ENCODE results near the gene SDC4.

The SDC4 gene

GRCh38 chr20:45347936-45348778 lies at the start of gene SDC4:
Gene SDC4, minus strand, starts transcription at chr20:45348424. Its CDS starts 40 bp downstream, at chr20:45348384.
- peak; percentile 59 for DNase-seq (ENCODE audit: low spot score)

- no peak for DNase-seq (ENCODE audit: low spot score)
Measured at GRCh38 chr20:45395114-45395415, 46.8 kb upstream of the SDC4 start.

- no peak for DNase-seq (ENCODE audit: low spot score)
Measured at GRCh38 chr20:45394221-45395113, 46.2 kb upstream of the SDC4 start.

GRCh38 chr20:45392733-45393132 lies 44.5 kb upstream of the SDC4 start:
- DNase-seq (ENCODE audit: low spot score) = no peak

GRCh38 chr20:45391559-45391958 lies 43.3 kb upstream of the SDC4 start:
- no peak for DNase-seq (ENCODE audit: low spot score)

- no peak for DNase-seq (ENCODE audit: low spot score)
Measured at GRCh38 chr20:45390931-45391330, 42.7 kb upstream of the SDC4 start.

- no peak for DNase-seq (ENCODE audit: low spot score)
Measured at GRCh38 chr20:45387274-45387673, 39.0 kb upstream of the SDC4 start.

GRCh38 chr20:45378191-45378590 lies 30.0 kb upstream of the SDC4 start, which contains the start of gene TP53TG5:
Gene TP53TG5, minus strand, starts transcription at chr20:45378325. Its CDS starts 89 bp downstream, at chr20:45378236.
- DNase-seq (ENCODE audit: low spot score) = no peak

GRCh38 chr20:45377269-45377668 lies 29.0 kb upstream of the SDC4 start:
- DNase-seq (ENCODE audit: low spot score) = no peak

- DNase-seq (ENCODE audit: low spot score) = no peak
Measured at GRCh38 chr20:45374966-45375365, 26.7 kb upstream of the SDC4 start.

GRCh38 chr20:45374101-45374467 lies 25.9 kb upstream of the SDC4 start:
- DNase-seq (ENCODE audit: low spot score) = no peak

- peak; percentile 90 for DNase-seq (ENCODE audit: low spot score)
Measured at GRCh38 chr20:45373353-45374100, 25.3 kb upstream of the SDC4 start.

- no peak for DNase-seq (ENCODE audit: low spot score)
Measured at GRCh38 chr20:45372646-45373352, 24.6 kb upstream of the SDC4 start.

GRCh38 chr20:45372241-45372640 lies 24.0 kb upstream of the SDC4 start:
- DNase-seq (ENCODE audit: low spot score) = no peak

GRCh38 chr20:45370571-45371160 lies 22.4 kb upstream of the SDC4 start:
- no peak for DNase-seq (ENCODE audit: low spot score)

GRCh38 chr20:45368221-45368980 lies 20.2 kb upstream of the SDC4 start:
- peak; percentile 59 for DNase-seq (ENCODE audit: low spot score)

- DNase-seq (ENCODE audit: low spot score) = no peak
Measured at GRCh38 chr20:45367126-45367525, 18.9 kb upstream of the SDC4 start.

GRCh38 chr20:45366631-45367030 lies 18.4 kb upstream of the SDC4 start:
- DNase-seq (ENCODE audit: low spot score) = no peak

- no peak for DNase-seq (ENCODE audit: low spot score)
Measured at GRCh38 chr20:45366192-45366591, 18.0 kb upstream of the SDC4 start.

GRCh38 chr20:45365444-45365970 lies 17.3 kb upstream of the SDC4 start:
- DNase-seq (ENCODE audit: low spot score) = no peak

Data from CD4-positive, alpha-beta T cell treated with Interleukin-6 at 100 ng/mL for 8 hours (primary cell).